K562 (cell line): ENCODE measurements around the gene PPP1R14B.

Experiments used
- BRD4 ChIP-seq: fragments of 200-600 bp; sonication (generic); IDR thresholded peaks from 2 replicates; pipeline ENCODE4 v1.6.1; 2017; ENCODE audit warnings: inconsistent platforms
- ELF1 ChIP-seq: fragments of 200-800 bp; sonication (Bioruptor generic); IDR thresholded peaks from 2 replicates; pipeline ENCODE4 v1.6.1; 2016; ENCODE audit warnings: missing genetic modification characterization, missing compliant biosample characterization
- LEF1 ChIP-seq: fragments of 450-650 bp; IDR thresholded peaks from 2 replicates; pipeline ENCODE4 v1.6.1; 2016; ENCODE audit warnings: mild to moderate bottlenecking
- PTRF ChIP-seq: fragments of 450-650 bp; IDR thresholded peaks from 2 replicates; pipeline ENCODE4 v1.6.1; 2016; ENCODE audit warnings: mild to moderate bottlenecking, missing genetic modification characterization, missing compliant biosample characterization
- SMAD1 ChIP-seq: fragments of 150-350 bp; IDR thresholded peaks from 2 replicates; pipeline ENCODE4 v1.6.1; 2014; ENCODE audit warnings: low read length, low read depth; ENCODE audit not compliant: partially characterized antibody
- TAF1 ChIP-seq: IDR thresholded peaks from 2 replicates; pipeline ENCODE4 v1.6.1; 2011; ENCODE audit warnings: mild to moderate bottlenecking, low read length, moderate library complexity; ENCODE audit not compliant: insufficient read depth, control insufficient read depth, severe bottlenecking; ENCODE audit errors: extremely low read depth
- ZFP30 ChIP-seq: fragments of 250-450 bp; sonication (Bioruptor Pico); IDR thresholded peaks from 2 replicates; pipeline ENCODE4 v1.8.0; 2022; ENCODE audit warnings: moderate library complexity, mild to moderate bottlenecking, inconsistent platforms, borderline replicate concordance
- ZKSCAN1 ChIP-seq: fragments of 150-350 bp; IDR thresholded peaks from 2 replicates; pipeline ENCODE4 v1.6.1; 2016; ENCODE audit warnings: low read depth, low read length
- TF ChIP-seq, protein P1 (sequence below), 3 experiments: IDR thresholded peaks in 2 of 3; conservative IDR thresholded peaks in 1 of 3; 2 replicates each; pipeline ENCODE4 v1.5.1; 2011 to 2012; ENCODE audit warnings: low read length in 3 of 3, mild to moderate bottlenecking in 3 of 3, control low read depth in 2 of 3, improper control_type of control experiment in 1 of 3, inconsistent platforms in 1 of 3, low read depth in 1 of 3, mixed read lengths in 1 of 3, moderate library complexity in 1 of 3; ENCODE audit not compliant: insufficient read depth in 2 of 3

DNA sequence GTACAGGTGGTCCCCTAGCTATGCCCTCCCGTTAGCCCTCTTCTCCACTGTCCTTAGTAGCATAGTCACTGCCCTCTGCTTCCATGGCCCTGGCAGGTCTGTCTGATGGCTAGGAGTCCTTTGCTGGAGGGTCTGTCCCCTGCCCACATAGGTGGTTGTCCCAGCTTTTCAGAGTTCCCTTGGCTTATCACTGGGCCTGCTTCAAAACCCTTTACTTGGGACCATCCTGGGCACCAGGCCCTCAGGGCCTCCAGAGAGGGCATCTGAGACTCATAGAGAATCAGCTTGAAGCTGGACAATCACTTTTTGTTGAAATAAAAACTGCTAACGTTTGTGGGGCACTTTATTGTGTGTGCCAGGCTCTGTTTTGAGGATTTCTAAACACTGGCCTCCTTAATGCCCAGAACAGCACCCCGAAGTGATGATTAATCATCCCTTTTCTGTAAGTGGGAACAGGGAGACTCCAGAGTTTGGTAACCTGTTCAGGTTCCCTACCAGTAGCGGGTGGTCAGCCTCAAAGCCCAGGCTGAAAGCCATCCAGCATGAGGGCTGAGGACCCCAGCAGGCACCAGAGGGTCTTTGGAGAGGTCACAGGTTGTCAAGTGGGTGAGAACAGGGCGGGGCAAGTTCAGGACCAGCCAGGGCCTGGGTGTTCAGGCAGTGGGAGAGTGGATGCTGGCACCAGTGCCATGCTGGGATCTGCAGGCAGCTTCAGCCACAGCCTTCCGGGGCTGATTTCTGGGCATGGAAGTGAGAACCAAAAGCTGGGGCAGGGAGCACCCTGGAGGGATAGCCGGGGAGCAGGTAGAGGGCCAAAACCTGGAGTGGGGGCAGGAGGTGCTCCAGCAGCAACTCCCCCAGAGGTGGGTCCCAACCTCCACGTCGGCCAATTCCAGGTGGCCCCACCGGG, 43.9 kb upstream of the PPP1R14B start:
- no peak for TF ChIP-seq BRD4
- no peak for TF ChIP-seq LEF1
- TF ChIP-seq, protein P1, sequence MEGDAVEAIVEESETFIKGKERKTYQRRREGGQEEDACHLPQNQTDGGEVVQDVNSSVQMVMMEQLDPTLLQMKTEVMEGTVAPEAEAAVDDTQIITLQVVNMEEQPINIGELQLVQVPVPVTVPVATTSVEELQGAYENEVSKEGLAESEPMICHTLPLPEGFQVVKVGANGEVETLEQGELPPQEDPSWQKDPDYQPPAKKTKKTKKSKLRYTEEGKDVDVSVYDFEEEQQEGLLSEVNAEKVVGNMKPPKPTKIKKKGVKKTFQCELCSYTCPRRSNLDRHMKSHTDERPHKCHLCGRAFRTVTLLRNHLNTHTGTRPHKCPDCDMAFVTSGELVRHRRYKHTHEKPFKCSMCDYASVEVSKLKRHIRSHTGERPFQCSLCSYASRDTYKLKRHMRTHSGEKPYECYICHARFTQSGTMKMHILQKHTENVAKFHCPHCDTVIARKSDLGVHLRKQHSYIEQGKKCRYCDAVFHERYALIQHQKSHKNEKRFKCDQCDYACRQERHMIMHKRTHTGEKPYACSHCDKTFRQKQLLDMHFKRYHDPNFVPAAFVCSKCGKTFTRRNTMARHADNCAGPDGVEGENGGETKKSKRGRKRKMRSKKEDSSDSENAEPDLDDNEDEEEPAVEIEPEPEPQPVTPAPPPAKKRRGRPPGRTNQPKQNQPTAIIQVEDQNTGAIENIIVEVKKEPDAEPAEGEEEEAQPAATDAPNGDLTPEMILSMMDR (IDR thresholded peaks at IDR 0.05 in 2 of 3, conservative IDR thresholded peaks at IDR 0.05 in 1 of 3; ENCODE audit: insufficient read depth in 2 of 3, low read depth in 1 of 3, low read length in 3 of 3), result no peak
- no peak for TF ChIP-seq SMAD1
- TF ChIP-seq TAF1, result no peak
- TF ChIP-seq PTRF (tag), result no peak
- TF ChIP-seq ELF1 (tag), result no peak
- no peak for TF ChIP-seq ZKSCAN1
- no peak for TF ChIP-seq ZFP30 (CRISPR knock-in tag)
